Measurements from ENCODE around the gene CD38. TPM values are rescaled to one million over a fixed set of nuclear protein-coding genes. Genes with fewer than 3 reads are reported as not detected.

Gene CD38
- total RNA-seq, 1 experiment from 2014 or later: 0.17 TPM

DNA sequence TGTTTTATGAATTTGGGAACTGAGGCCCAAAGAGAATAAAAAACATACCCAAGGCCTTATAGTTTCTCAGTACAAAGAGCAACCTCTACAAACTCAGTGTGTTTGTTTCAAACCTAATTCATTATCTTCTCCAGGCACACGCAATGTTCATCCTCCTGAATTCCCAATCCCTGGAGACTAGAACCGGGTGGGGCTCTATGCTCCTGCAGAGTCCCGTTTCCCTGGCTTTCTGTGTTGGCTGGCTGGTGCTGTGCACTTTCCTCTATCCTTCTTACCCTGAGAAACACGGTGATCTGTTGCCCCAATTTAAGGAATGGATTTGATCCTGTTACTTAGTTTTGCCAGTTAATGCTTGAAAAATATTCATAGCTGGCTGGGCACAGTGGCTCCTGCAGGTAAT lies 96.5 kb downstream of the CD38 start:
- no peak overlapping the region for H3K27ac Mint-ChIP-seq
- ChIA-PET CTCF (interaction anchor here (1.0 to 1.9 kb wide), 4 partner anchors 69 to 137 kb away, joined by 3 to 9 read pairs (median 6); no protein-coding TSS in a partner anchor), POLR2A (interaction anchor here (1.0 kb wide), 1 partner anchor 26 kb away, joined by 5 read pairs; no protein-coding TSS in a partner anchor)
- ATAC-seq: no peak
- no peak for DNase-seq (ENCODE audit: low spot score)
- peaks cover 12% of the 10 kb centered on the region for H3K36me3 Mint-ChIP-seq
- TF ChIP-seq ATF1 (CRISPR knock-in tag; IDR thresholded peaks at IDR 0.05) (no peak), ESRRA (CRISPR knock-in tag; IDR thresholded peaks at IDR 0.05; ENCODE audit: borderline replicate concordance) (no peak), SMAD4 (CRISPR knock-in tag; IDR thresholded peaks at IDR 0.05) (no peak), RORB (CRISPR knock-in tag; IDR thresholded peaks at IDR 0.05) (no peak), MXD4 (CRISPR knock-in tag; IDR thresholded peaks at IDR 0.05; ENCODE audit: borderline replicate concordance) (no peak), ZBTB21 (CRISPR knock-in tag; IDR thresholded peaks at IDR 0.05; ENCODE audit: borderline replicate concordance) (no peak), TEAD1 (CRISPR knock-in tag; IDR thresholded peaks at IDR 0.05) (no peak), FOXJ3 (CRISPR knock-in tag; IDR thresholded peaks at IDR 0.05; ENCODE audit: borderline replicate concordance) (no peak), ELF4 (CRISPR knock-in tag; IDR thresholded peaks at IDR 0.05; ENCODE audit: low read depth) (no peak), NFYB (CRISPR knock-in tag; conservative IDR thresholded peaks at IDR 0.05; ENCODE audit: low read depth) (no peak), PRRX2 (CRISPR knock-in tag; IDR thresholded peaks at IDR 0.05) (no peak), CBFB (CRISPR knock-in tag; IDR thresholded peaks at IDR 0.05; ENCODE audit: low read depth) (no peak), ZNF219 (CRISPR knock-in tag; IDR thresholded peaks at IDR 0.05; ENCODE audit: borderline replicate concordance) (no peak), ZNF671 (CRISPR knock-in tag; IDR thresholded peaks at IDR 0.05) (no peak)
- TF ChIP-seq, protein P1, sequence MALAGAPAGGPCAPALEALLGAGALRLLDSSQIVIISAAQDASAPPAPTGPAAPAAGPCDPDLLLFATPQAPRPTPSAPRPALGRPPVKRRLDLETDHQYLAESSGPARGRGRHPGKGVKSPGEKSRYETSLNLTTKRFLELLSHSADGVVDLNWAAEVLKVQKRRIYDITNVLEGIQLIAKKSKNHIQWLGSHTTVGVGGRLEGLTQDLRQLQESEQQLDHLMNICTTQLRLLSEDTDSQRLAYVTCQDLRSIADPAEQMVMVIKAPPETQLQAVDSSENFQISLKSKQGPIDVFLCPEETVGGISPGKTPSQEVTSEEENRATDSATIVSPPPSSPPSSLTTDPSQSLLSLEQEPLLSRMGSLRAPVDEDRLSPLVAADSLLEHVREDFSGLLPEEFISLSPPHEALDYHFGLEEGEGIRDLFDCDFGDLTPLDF (CRISPR knock-in tag; IDR thresholded peaks at IDR 0.05): no peak
- TF ChIP-seq, protein P2, sequence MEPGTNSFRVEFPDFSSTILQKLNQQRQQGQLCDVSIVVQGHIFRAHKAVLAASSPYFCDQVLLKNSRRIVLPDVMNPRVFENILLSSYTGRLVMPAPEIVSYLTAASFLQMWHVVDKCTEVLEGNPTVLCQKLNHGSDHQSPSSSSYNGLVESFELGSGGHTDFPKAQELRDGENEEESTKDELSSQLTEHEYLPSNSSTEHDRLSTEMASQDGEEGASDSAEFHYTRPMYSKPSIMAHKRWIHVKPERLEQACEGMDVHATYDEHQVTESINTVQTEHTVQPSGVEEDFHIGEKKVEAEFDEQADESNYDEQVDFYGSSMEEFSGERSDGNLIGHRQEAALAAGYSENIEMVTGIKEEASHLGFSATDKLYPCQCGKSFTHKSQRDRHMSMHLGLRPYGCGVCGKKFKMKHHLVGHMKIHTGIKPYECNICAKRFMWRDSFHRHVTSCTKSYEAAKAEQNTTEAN (CRISPR knock-in tag; IDR thresholded peaks at IDR 0.05): no peak
- TF ChIP-seq, protein P3, sequence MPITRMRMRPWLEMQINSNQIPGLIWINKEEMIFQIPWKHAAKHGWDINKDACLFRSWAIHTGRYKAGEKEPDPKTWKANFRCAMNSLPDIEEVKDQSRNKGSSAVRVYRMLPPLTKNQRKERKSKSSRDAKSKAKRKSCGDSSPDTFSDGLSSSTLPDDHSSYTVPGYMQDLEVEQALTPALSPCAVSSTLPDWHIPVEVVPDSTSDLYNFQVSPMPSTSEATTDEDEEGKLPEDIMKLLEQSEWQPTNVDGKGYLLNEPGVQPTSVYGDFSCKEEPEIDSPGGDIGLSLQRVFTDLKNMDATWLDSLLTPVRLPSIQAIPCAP (CRISPR knock-in tag; IDR thresholded peaks at IDR 0.05): no peak
- TF ChIP-seq, protein P4, sequence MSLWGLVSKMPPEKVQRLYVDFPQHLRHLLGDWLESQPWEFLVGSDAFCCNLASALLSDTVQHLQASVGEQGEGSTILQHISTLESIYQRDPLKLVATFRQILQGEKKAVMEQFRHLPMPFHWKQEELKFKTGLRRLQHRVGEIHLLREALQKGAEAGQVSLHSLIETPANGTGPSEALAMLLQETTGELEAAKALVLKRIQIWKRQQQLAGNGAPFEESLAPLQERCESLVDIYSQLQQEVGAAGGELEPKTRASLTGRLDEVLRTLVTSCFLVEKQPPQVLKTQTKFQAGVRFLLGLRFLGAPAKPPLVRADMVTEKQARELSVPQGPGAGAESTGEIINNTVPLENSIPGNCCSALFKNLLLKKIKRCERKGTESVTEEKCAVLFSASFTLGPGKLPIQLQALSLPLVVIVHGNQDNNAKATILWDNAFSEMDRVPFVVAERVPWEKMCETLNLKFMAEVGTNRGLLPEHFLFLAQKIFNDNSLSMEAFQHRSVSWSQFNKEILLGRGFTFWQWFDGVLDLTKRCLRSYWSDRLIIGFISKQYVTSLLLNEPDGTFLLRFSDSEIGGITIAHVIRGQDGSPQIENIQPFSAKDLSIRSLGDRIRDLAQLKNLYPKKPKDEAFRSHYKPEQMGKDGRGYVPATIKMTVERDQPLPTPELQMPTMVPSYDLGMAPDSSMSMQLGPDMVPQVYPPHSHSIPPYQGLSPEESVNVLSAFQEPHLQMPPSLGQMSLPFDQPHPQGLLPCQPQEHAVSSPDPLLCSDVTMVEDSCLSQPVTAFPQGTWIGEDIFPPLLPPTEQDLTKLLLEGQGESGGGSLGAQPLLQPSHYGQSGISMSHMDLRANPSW (CRISPR knock-in tag; conservative IDR thresholded peaks at IDR 0.05; ENCODE audit: low read depth): no peak
- TF ChIP-seq, protein P5, sequence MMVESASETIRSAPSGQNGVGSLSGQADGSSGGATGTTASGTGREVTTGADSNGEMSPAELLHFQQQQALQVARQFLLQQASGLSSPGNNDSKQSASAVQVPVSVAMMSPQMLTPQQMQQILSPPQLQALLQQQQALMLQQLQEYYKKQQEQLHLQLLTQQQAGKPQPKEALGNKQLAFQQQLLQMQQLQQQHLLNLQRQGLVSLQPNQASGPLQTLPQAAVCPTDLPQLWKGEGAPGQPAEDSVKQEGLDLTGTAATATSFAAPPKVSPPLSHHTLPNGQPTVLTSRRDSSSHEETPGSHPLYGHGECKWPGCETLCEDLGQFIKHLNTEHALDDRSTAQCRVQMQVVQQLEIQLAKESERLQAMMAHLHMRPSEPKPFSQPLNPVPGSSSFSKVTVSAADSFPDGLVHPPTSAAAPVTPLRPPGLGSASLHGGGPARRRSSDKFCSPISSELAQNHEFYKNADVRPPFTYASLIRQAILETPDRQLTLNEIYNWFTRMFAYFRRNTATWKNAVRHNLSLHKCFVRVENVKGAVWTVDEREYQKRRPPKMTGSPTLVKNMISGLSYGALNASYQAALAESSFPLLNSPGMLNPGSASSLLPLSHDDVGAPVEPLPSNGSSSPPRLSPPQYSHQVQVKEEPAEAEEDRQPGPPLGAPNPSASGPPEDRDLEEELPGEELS (CRISPR knock-in tag; IDR thresholded peaks at IDR 0.05): no peak
- H3K9me3 Mint-ChIP-seq: peaks cover 35% of the 10 kb centered on the region
- H3K4me1 Mint-ChIP-seq: no peaks in the 10 kb centered on the region
- H3K27me3 Mint-ChIP-seq (ENCODE audit: low read depth): no peaks in the 10 kb centered on the region; the same call in 1 of the 2 replicates
- no peak overlapping the region for H3K4me3 Mint-ChIP-seq

All from WTC11 (cell line).